Mammary microvascular endothelial cell (primary cell): ENCODE measurements around the gene STING1. TPM values are rescaled to one million over a fixed set of nuclear protein-coding genes. Genes with fewer than 3 reads are reported as not detected.

Experiments used
- total RNA-seq: library from RNA; depleted of rRNA; stranded (reverse); fragments of >200 nt; gene quantifications from 2 replicates; pipeline ENCODE4 v1.2.3, GENCODE V29; 2015

STING1 gene
- 82.1 and 120 TPM in 2 replicates for total RNA-seq

DNA sequence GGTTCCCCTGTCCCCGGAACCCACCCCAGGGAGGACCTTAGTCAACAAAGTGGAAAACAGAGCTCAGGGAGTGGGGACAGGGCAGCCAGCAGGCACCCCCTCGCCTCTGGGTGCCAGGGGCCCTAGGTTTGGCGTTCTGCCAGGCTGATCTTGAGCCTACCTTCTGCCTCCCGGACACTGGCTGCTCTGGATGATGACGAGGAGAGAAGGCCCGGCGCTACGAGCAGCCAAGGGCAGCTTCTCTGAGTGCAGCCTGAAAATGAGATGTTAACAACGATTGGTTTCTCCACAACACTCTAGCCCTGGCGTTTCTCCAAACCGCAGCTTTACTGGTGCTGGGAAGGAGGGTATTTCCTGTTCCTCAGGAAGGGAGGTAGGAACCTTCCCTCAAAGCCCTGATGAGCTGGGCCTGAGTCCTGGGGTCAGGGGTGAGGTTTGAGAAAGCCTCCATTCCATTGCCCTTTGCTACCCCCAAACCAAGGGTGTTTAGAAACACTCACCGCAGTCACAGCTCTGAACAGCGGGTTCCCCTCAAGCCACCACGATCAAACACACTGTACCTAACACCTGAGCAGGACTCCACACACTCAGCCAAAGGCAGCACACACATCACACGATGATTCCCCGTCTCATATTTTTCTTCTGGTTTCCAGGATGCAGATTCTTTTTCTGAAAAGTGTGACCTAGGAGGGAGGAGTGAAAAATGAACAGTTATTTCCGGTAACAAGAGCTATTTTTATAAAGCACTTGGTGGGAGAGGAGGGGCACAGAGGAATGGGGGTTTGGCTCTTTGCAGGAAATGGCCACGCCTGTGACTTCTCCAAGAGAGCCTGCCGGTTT, at the start of gene STING1:
TSS of gene STING1 (minus strand) at position 709 of the 840 bp plus-strand sequence. CDS start 1,054 bp downstream, outside the sequence.

GRCh38 chr5:139470821-139471300, 11.7 kb downstream of the STING1 start, which contains the start of gene SMIM33:
SMIM33 (plus strand) TSS chr5:139471004; CDS start chr5:139471122, 118 bp downstream.

GRCh38 chr5:139462586-139463276, 19.8 kb downstream of the STING1 start, which contains the start of gene ECSCR:
ECSCR (minus strand) TSS chr5:139462743; CDS start chr5:139462670, 73 bp downstream.

GRCh38 chr5:139439013-139439903, 43.3 kb downstream of the STING1 start, which contains the start of gene DNAJC18:
DNAJC18 (minus strand) TSS chr5:139439525; CDS start chr5:139439445, 80 bp downstream.

Other genes starting within 250 kb of the STING1 start
- 170 and 174 TPM in 2 replicates for gene MATR3, start 189.0 kb downstream of the STING1 start, total RNA-seq
- 38.3 and 51.0 TPM in 2 replicates for gene PAIP2, start 140.9 kb downstream of the STING1 start, total RNA-seq
- gene SLC23A1, start 99.5 kb downstream of the STING1 start, total RNA-seq: not detected in 2 replicates
- not detected in 2 replicates for gene MZB1, start 92.8 kb downstream of the STING1 start, total RNA-seq
- gene PROB1, start 87.7 kb downstream of the STING1 start, total RNA-seq: 2.5 and 3.6 TPM in 2 replicates
- gene SPATA24, start 78.7 kb downstream of the STING1 start, total RNA-seq: 4.6 and 7.8 TPM in 2 replicates
- gene DNAJC18, start 43.2 kb downstream of the STING1 start, total RNA-seq: 3.6 and 3.7 TPM in 2 replicates
- gene ECSCR, start 20.0 kb downstream of the STING1 start, total RNA-seq: 547 and 613 TPM in 2 replicates
- not detected in 2 replicates for gene SMIM33, start 11.8 kb downstream of the STING1 start, total RNA-seq
- gene UBE2D2, start 78.6 kb upstream of the STING1 start, total RNA-seq: 101 and 110 TPM in 2 replicates
- gene CXXC5, start 165.6 kb upstream of the STING1 start, total RNA-seq: 6.0 and 7.9 TPM in 2 replicates